MCF 10A (cell line): Measurements from ENCODE around the gene RAD23A. TPM values are rescaled to one million over a fixed set of nuclear protein-coding genes. Genes with fewer than 3 reads are reported as not detected.
"Not testable (repeated sequence)": the region's sequence is repeated elsewhere in the genome, so short reads cannot be mapped to it uniquely, and the experiment has no call there.

Source experiments
- BruUV-seq: library from RNA; stranded (reverse); fragments of 400-500 nt; replicated peaks from 2 replicates; lab custom pipeline; 2021; lab: Mats Ljungman, UMichigan
- CTCF ChIA-PET: fragments of 300-600 bp; sonication (Branson Sonifier 250); formaldehyde crosslinking; extraction: SDS; loops from one replicate; lab custom pipeline; 2021; ENCODE audit warnings: antibody characterized with exemption, inconsistent platforms; lab: Yijun Ruan, JAX
- POLR2A ChIA-PET: fragments of 300-600, 350-650 bp; sonication (Branson Sonifier 250); formaldehyde crosslinking; extraction: SDS; loops from one replicate; lab custom pipeline; 2020; ENCODE audit warnings: antibody characterized with exemption, inconsistent platforms; lab: Yijun Ruan, JAX
- DNase-seq: peaks from one replicate; pipeline ENCODE4 v3.0.0-alpha.2; 2018; ENCODE audit not compliant: unreplicated experiment
- H3K27ac Mint-ChIP-seq: one replicate; pipeline ENCODE4 v1.8.0; 2022; ENCODE audit warnings: mild to moderate bottlenecking, low read depth, mixed read lengths; ENCODE audit not compliant: unreplicated experiment
- H3K27me3 Mint-ChIP-seq: one replicate; pipeline ENCODE4 v1.8.0; 2022; ENCODE audit warnings: mixed read lengths; ENCODE audit not compliant: insufficient read depth, unreplicated experiment
- H3K36me3 Mint-ChIP-seq: one replicate; pipeline ENCODE4 v1.8.0; 2022; ENCODE audit warnings: mild to moderate bottlenecking, moderate library complexity, mixed read lengths; ENCODE audit not compliant: insufficient read depth, unreplicated experiment
- H3K4me1 Mint-ChIP-seq: one replicate; pipeline ENCODE4 v1.8.0; 2022; ENCODE audit warnings: mixed read lengths; ENCODE audit not compliant: insufficient read depth, unreplicated experiment
- H3K4me3 Mint-ChIP-seq: one replicate; pipeline ENCODE4 v1.8.0; 2022; ENCODE audit warnings: mild to moderate bottlenecking, moderate library complexity, mixed read lengths; ENCODE audit not compliant: unreplicated experiment
- H3K9me3 Mint-ChIP-seq: one replicate; pipeline ENCODE4 v1.8.0; 2022; ENCODE audit warnings: mixed read lengths; ENCODE audit not compliant: unreplicated experiment
- CTCF ChIP-seq: fragments of 200-600 bp; IDR thresholded peaks from one replicate; pipeline ENCODE4 v1.8.0; 2022; ENCODE audit warnings: antibody characterized with exemption, mild to moderate bottlenecking; ENCODE audit not compliant: unreplicated experiment
- intact Hi-C: fragments of 100-400 bp; cut with micrococcal nuclease; formaldehyde crosslinking; loops from 2 replicates; pipeline ENCODE4 v1.14.1; 2022
- total RNA-seq: library from RNA; stranded (reverse); gene quantifications from 2 replicates; pipeline ENCODE4 v1.2.3, GENCODE V29; 2022

The RAD23A gene
- total RNA-seq, 1 experiment from 2014 or later, result 219 TPM

- H3K9me3 Mint-ChIP-seq, result no peaks in the 10 kb centered on the region
- H3K27ac Mint-ChIP-seq, result peak overlapping the region; percentile 36
- H3K4me1 Mint-ChIP-seq, result peaks cover 29% of the 10 kb centered on the region
- CTCF ChIA-PET, result interaction anchor here (0.6 to 6.1 kb wide), 3 partner anchors 11 to 329 kb away, joined by 3 to 39 read pairs (median 3); no protein-coding TSS in a partner anchor
- POLR2A ChIA-PET, result interaction anchor here (0.6 to 3.6 kb wide), 13 partner anchors 8 to 198 kb away, joined by 3 to 51 read pairs (median 4); partner anchors contain the start of genes FARSA, GCDH, NACC1 and RAD23A
- intact Hi-C loops, result no loop called here
- no peak for DNase-seq
- H3K27me3 Mint-ChIP-seq, result no peaks in the 10 kb centered on the region
- BruUV-seq, result no TSS peak
- no peak overlapping the region for H3K4me3 Mint-ChIP-seq
- no peak for TF ChIP-seq CTCF
- H3K36me3 Mint-ChIP-seq, result peaks cover 55% of the 10 kb centered on the region
Observed at GRCh38 chr19:12953799-12954611, 8.3 kb downstream of the RAD23A start.

- TF ChIP-seq CTCF, result no peak
- intact Hi-C loops, result no loop called here
- no TSS peak for BruUV-seq
- no peaks in the 10 kb centered on the region for H3K9me3 Mint-ChIP-seq
- H3K4me1 Mint-ChIP-seq, result peaks cover 29% of the 10 kb centered on the region
- peak overlapping the region; percentile 36 for H3K27ac Mint-ChIP-seq
- DNase-seq, result no peak
- ChIA-PET POLR2A (interaction anchor here (0.8 to 3.6 kb wide), 10 partner anchors 9 to 198 kb away, joined by 3 to 51 read pairs (median 4); partner anchors contain the start of genes FARSA, GCDH and RAD23A), CTCF (interaction anchor here (0.7 to 6.1 kb wide), 2 partner anchors 11 to 328 kb away, joined by 3 to 39 read pairs; no protein-coding TSS in a partner anchor)
- no peaks in the 10 kb centered on the region for H3K27me3 Mint-ChIP-seq
- H3K36me3 Mint-ChIP-seq, result peaks cover 49% of the 10 kb centered on the region
- peak overlapping the region; percentile 83 for H3K4me3 Mint-ChIP-seq
Observed at GRCh38 chr19:12954612-12954962, 8.9 kb downstream of the RAD23A start.

- H3K4me1 Mint-ChIP-seq, result peaks cover 23% of the 10 kb centered on the region
Observed at GRCh38 chr19:12955575-12955974, 9.9 kb downstream of the RAD23A start.

GRCh38 chr19:12955996-12956395, 10.3 kb downstream of the RAD23A start:
- Mint-ChIP-seq H3K27me3 (no peaks in the 10 kb centered on the region), H3K4me3 (peak overlapping the region; percentile 83), H3K36me3 (peaks cover 35% of the 10 kb centered on the region), H3K4me1 (peaks cover 23% of the 10 kb centered on the region), H3K27ac (peak overlapping the region; percentile 89), H3K9me3 (no peaks in the 10 kb centered on the region)
- no peak for DNase-seq
- ChIA-PET POLR2A (interaction anchor here (0.6 to 3.6 kb wide), 13 partner anchors 8 to 885 kb away, joined by 3 to 51 read pairs (median 3); partner anchors contain the start of genes FARSA, JUNB and RAD23A), CTCF (interaction anchor here (1.6 to 6.1 kb wide), 2 partner anchors 9 to 105 kb away, joined by 3 to 39 read pairs; no protein-coding TSS in a partner anchor)
- TSS peak; percentile 46 for BruUV-seq
- intact Hi-C loops, result no loop called here
- no peak for TF ChIP-seq CTCF

More at GRCh38 chr19:12955575-12955974, 9.9 kb downstream of the RAD23A start:
- H3K4me3 Mint-ChIP-seq, result peak overlapping the region; percentile 83
- peak overlapping the region; percentile 89 for H3K27ac Mint-ChIP-seq
- peaks cover 39% of the 10 kb centered on the region for H3K36me3 Mint-ChIP-seq
- H3K27me3 Mint-ChIP-seq, intact Hi-C loops, DNase-seq, H3K9me3 Mint-ChIP-seq, BruUV-seq: not testable (repeated sequence)
- POLR2A ChIA-PET, result interaction anchor here (0.7 to 3.6 kb wide), 11 partner anchors 8 to 885 kb away, joined by 3 to 51 read pairs (median 4); partner anchors contain the start of genes FARSA, GCDH, JUNB and RAD23A
- CTCF ChIA-PET, result interaction anchor here (0.6 to 6.1 kb wide), 4 partner anchors 10 to 475 kb away, joined by 3 to 39 read pairs (median 3); no protein-coding TSS in a partner anchor
